Measurements from ENCODE around the gene CTBP1. TPM values are rescaled to one million over a fixed set of nuclear protein-coding genes. Genes with fewer than 3 reads are reported as not detected.

The CTBP1 gene
- total RNA-seq, 2 donors from 2014 or later, result 109 to 113 TPM

GRCh38 chr4:1195109-1195671 lies 53.7 kb downstream of the CTBP1 start:
- peak; percentile 78 for DNase-seq (ENCODE audit: low spot score)
- intact Hi-C loops (cut with DNase I), result no loop called here

DNA sequence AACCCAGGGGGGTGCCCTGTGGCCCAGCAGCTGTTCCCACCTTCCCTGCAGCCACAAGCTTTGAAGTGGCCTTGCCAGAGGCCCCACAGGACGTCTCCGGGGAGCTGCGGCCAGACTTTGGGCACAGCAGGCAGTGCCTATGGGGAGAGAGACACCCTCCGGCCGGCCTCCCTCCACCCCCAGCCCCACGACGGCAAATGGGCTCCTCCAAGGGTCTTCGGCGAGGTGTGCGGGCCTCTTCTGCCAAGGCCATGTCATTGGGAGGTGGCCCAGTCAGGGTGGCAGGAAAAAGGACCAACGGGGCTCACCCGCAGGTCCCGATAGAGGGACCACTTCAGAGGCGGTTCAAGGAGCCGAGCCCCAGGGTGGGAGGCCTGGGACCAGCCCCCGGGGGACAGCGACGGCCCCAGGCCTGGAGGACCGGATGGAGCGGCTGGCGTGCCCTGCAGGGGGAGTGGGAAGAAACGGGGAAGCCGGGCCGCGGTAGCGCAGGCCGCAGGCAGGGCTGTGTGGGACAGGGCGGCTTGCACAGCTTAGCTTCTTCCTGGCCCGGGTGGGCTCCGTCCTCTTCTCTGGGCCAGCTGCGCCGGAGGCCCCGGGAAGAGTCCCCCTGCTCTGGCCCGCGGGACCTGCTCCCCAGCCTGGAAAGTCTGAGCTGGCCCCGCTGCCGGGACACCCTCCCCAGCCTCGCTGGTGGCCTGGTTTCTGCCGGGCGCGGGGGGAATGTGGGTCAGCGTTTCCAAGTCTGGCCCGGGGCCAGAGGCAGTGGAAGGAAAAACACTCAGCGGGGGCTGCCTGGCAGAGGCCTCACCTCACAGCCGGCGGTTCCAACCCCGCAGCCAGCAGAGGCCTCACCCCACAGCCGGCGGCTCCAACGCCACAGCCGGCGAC lies 54.7 kb downstream of the CTBP1 start:
- DNase-seq (ENCODE audit: low spot score), result peak; percentile 90
- intact Hi-C loops (cut with DNase I), result no loop called here

GRCh38 chr4:1193206-1194009 lies 55.5 kb downstream of the CTBP1 start:
- intact Hi-C loops (cut with DNase I), result no loop called here
- DNase-seq (ENCODE audit: low spot score), result peak; percentile 45

DNA sequence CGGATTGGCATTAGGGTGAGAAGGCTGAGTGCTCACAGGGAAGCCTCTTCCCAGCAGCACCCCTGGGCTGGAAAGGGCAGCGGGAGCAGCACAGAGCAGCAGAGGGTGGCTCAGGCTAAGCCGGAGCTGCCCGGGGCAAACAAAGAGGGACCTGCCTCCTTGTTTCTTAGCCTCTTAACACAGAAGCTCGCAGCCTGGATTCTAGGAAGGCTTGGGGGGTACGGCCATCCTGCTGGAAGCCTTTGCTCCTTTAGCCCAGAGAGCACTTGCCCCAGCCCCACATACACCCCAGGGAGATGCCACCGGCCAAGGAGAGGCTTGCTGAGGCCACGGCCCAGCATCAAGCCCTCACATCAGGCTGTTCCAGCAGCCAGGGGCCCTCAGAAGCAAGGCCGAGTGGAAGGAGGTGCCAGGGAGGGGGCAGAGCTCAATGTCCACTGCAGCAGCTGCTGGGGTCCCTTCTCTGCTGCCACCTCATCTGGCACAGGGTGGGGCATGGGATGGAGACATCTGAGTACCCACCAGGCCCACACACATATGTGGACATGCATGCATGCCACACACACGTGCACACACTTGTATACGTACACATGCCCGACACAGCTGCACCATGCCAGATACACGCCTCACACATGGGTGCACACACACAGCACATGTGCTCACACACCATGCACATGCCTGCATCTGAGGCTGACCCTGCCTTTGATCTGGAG lies 56.3 kb downstream of the CTBP1 start:
- intact Hi-C loops (cut with DNase I), result no loop called here
- peak; percentile 79 for DNase-seq (ENCODE audit: low spot score)

- intact Hi-C loops (cut with DNase I), result no loop called here
- peak; percentile 95 for DNase-seq (ENCODE audit: low spot score)
Observed at GRCh38 chr4:1192091-1192492, 56.8 kb downstream of the CTBP1 start.

DNA sequence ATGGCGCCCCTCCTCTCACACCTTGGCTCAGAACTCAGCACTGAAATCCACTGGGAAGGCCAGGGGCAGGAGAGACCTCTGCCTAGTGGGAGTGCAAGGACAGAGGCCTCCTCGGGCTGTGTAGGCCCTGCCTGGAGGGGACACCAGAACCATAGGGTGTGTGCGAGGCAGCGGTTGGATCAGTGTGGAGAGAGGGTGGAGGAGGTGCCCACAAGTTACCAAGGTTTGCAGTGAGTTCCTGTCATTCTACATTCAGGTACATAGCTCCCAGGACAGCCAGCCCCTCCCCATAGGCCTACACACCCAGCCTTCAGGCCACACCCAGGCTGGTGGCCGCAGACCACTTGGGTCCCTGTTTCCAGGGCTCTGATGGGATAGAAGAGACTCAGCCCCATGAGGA lies 57.3 kb downstream of the CTBP1 start:
- intact Hi-C loops (cut with DNase I), result no loop called here
- DNase-seq (ENCODE audit: low spot score), result no peak

DNA sequence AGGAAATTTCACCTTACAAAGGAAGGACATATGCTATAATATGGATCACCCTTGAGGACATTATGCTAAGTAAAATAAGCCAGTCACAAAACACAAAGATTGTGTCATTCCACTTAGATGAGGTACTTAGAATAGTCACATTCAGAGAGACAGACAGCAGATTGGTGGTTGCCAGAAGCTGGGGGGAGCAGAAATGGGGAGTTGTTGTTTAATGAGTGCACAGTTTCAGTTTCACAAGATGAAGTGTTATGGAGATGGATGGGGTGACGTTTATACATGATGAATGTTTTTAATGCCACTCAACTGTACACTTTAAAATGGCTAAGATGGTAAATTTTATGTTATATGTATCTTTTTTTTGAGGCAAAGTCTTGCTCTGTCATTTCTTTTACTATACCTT lies 61.7 kb downstream of the CTBP1 start:
- DNase-seq (ENCODE audit: low spot score), result no peak
- intact Hi-C loops (cut with DNase I), result no loop called here

DNA sequence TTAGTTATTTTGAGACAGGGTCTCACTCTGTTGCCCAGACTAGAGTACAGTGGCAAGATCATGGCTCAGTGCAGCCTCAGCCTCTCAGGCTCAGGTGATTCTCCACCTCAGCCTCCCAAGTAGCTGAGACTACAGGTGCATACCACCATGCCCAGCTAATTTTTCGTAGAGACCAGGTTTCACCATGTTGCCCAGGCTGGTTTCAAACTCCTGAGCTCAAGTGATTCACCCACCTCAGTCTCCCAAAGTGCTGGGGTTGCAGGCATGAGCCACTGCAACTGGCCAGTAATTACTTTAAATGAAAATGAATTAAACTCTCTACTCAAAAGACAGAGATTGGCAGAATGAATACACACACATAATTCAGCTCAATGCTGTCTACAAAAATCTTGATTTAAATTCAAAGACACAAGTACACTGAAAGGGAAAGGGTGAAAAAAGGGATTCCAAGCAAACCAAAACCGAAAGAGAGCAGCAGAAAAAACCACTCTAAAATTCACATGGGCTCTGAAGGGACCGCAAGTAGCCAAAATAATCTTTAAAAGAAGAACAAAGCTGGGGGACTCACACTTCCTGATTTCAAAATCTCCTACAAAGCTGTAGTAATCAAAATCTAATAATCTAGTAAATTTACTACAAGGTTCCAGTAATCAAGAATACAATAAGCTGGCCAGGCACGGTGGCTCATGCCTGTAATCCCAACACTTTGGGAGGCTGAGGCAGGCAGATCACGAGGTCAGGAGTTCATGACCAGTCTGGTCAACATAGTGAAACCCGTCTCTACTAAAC lies 64.8 kb downstream of the CTBP1 start:
- intact Hi-C loops (cut with DNase I), result no loop called here
- DNase-seq (ENCODE audit: low spot score), result peak; percentile 62

GRCh38 chr4:1182313-1182712 lies 66.6 kb downstream of the CTBP1 start:
- DNase-seq (ENCODE audit: low spot score), result no peak
- intact Hi-C loops (cut with DNase I), result no loop called here

DNA sequence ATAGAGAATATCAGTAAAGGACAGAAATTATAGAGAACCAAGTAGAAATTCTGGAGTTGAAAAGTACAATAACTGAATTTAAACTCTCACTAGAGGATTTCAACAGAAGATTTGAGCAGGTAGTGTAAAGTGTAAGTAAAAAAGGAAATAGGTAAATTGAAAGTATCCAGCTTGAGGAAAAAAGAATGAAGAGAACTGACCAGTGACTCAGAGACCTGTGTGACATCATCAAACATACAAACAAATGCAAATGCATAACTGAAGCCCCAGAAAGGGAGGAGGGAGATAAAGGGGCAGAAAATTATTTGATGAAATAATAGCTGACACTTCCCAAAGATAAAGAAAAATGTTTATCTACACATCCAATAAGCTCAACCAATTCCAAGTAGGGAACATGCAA lies 68.3 kb downstream of the CTBP1 start:
- intact Hi-C loops (cut with DNase I), result no loop called here

GRCh38 chr4:1179976-1180375 lies 69.0 kb downstream of the CTBP1 start:
- intact Hi-C loops (cut with DNase I), result no loop called here
- no peak for DNase-seq (ENCODE audit: low spot score)

More for the DNA sequence above, 68.3 kb downstream of the CTBP1 start:
- no peak for DNase-seq (ENCODE audit: low spot score)

- intact Hi-C loops (cut with DNase I), result no loop called here
- DNase-seq (ENCODE audit: low spot score), result peak; percentile 47
Observed at GRCh38 chr4:1179089-1179441, 69.9 kb downstream of the CTBP1 start.

DNA sequence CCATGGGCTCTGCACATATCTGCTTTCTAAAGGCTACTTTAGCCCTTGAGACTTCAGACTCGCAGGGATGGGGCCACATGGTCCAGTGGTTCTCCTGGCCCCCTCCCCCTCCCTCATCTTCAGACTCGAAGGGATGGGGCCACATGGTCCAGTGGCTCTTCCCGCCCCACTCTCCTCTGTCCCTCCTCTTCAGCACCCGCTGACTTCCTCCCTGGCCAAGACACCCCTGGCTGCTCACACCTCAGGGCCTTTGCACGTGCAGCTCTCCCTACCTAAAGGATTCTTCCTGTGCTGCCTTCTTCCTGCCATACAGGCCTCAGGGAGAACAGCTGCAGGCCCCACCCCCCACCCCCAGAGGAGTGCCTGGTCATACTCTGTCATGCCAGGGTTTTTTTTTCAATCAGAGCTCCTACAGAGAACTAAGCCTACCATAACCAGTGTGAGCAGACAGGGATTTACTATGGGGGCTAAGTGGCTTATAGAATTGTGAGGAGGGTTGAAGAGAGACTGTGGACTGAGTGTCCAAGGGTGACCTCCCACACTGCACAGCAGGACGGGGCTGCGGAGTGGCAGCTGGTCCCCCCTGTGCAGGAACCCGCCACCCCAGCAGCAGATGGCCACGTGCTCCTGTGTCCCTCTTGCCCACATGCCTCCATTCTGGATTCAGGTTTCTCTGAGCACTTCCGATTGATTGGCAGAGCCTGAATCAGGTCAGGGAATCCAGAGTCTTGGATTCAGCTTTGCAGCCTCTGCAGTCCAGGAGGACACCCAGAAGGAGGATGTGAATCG lies 70.4 kb downstream of the CTBP1 start:
- DNase-seq (ENCODE audit: low spot score), result no peak
- intact Hi-C loops (cut with DNase I), result no loop called here

DNA sequence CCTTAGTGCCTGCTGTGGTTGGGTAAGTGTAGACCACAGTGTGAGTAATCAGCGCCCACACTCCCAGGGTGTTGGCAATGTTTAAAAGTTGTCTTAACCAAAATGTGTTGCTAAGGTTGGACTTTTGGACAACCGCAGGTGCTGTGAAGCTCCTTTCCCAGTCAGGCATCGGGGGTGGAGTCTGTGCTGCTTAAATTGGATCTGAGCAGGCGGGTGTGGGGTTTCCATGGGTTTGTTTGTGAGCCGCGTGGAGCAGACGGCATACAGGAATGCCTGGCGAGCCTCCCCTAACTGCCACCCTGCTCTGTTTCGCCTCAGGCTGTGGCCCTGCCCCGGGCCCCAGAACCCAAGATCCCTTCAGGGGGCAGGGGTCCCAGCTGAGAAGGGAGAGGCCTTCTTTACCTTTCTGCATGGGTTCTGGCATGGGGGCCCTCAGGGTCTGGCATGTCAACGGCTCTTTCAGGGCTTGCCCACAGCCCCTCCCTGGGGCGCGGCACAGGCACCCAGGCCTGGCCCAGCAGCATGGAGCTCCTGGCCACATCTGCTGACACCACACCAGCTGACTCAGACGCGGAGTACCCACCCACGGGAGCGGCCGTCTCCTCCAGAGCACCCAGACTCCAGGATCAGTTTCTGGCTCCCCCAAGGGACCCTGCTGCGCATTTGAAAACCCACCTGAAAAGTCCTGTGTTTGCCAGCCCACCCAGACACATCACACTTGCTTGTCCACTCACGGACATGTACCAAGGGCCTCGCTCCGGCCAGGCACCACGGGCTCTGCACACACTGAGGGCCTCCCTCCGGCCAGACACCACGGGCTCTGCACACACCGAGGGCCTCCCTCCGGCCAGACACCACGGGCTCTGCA lies 71.4 kb downstream of the CTBP1 start:
- intact Hi-C loops (cut with DNase I), result no loop called here
- DNase-seq (ENCODE audit: low spot score), result peak; percentile 70

DNA sequence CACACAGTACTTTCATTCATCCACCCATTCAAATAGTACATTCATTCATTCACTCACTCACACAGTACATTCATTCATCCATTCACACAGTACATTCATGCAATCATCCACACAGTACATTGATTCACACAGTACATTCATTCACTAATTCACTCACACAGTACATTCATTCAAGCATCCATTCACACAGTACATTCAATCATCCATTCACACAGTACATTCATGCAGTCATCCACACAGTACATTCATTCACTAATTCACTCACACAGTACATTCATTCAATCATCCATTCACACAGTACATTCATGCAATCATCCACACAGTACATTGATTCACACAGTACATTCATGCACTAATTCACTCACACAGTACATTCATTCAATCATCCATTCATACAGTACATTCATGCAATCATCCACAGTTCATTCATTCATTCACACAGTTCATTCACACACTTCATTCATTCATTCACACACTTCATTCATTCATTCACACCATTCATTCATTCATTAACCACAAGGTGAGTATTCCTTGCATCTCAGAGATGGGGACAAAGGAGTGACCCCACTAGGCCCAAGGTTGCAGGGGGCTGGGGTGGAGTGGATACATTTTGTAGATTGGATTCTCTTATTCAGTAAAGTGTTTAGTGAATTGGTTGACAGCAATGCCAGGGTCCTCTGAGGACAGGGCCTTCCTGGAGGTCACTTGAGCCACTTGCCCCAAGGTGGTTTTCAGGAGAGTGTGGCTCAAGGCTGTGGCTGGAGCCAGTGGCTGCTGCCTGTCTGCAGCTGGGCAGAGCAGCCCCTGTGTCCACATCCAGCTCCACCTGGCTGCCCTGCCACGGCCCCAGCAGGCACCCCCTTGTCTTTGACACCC lies 72.3 kb downstream of the CTBP1 start:
- no peak for DNase-seq (ENCODE audit: low spot score)
- intact Hi-C loops (cut with DNase I), result no loop called here

DNA sequence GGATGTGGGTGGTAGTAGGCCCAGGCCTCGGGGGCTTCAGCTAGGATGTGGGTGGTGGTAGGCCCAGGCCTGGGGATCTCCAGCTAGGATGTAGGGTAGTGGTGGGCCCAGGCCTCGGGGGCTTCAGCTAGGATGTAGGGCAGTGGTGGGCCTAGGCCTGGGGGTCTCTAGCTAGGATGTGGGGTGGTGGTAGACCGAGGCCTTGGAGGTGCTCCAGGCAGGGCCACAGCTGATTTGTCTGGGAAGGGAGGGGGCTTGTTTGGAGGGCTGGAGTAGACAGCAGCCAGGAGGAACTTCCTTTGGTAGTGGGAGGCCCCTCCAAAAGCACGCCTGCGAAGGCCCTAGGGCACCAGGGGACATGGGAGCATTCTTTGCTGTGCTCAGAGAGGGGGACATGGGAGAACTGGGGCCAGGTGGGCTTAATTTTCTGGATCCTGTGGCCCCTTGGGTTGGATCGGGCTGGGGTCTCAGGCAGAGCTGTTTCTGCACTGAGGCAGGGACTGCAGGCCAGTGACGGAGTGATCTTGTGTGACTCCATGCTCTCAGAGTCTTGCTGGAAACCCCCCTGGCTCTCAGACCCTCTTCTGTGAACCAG lies 73.2 kb downstream of the CTBP1 start:
- intact Hi-C loops (cut with DNase I), result no loop called here
- peak; percentile 48 for DNase-seq (ENCODE audit: low spot score)

All from posterior vena cava (tissue), 2 donors.